ENCODE data around the gene INPP4B. TPM values are rescaled to one million over a fixed set of nuclear protein-coding genes. Genes with fewer than 3 reads are reported as not detected.
A peak's percentile ranks its signal among the peaks of the same experiment; 100 is the strongest.

Gene INPP4B
- total RNA-seq, 1 experiment from 2014 or later, result 53.7 TPM

GRCh38 chr4:142379277-142380051 lies 466.6 kb downstream of the INPP4B start:
- H3K79me2 ChIP-seq (ENCODE audit: low read depth), result peaks cover 13% of the 10 kb centered on the region; the same call in 1 of the 2 replicates
- H3K4me3 ChIP-seq, result no peak overlapping the region
- H3K27ac ChIP-seq, result peak overlapping the region; percentile 93
- H4K20me1 ChIP-seq (ENCODE audit: insufficient read depth), result no peaks in the 10 kb centered on the region
- ChIA-PET POLR2A (ENCODE audit: unreplicated experiment) (interaction anchor here (0.6 kb wide), 2 partner anchors 26 to 466 kb away, joined by 3 to 4 read pairs; no protein-coding TSS in a partner anchor), CTCF (interaction anchor here (1.0 kb wide), 1 partner anchor 28 kb away, joined by 3 read pairs; no protein-coding TSS in a partner anchor)
- no peak for TF ChIP-seq CTCF (conservative IDR thresholded peaks at IDR 0.05)
- no peak for TF ChIP-seq EZH2 (IDR thresholded peaks at IDR 0.05; ENCODE audit: low read depth)
- H3K27me3 ChIP-seq (ENCODE audit: insufficient read depth, low read depth), result no peaks in the 10 kb centered on the region
- peak; percentile 24 to 89 for DNase-seq
- no peaks in the 10 kb centered on the region for H3K9me3 ChIP-seq (ENCODE audit: insufficient read depth, low read depth)
- intact Hi-C loops (cut with micrococcal nuclease; ENCODE audit: unreplicated experiment), result loop anchor here (1.0 kb wide), 1 partner anchor 95 kb away; no protein-coding TSS in a partner anchor
- H3K36me3 ChIP-seq (ENCODE audit: low read depth), result peaks cover 4% of the 10 kb centered on the region; the same call in 1 of the 2 replicates
- peaks cover 34% of the 10 kb centered on the region for H3K4me1 ChIP-seq (replicated peaks; ENCODE audit: insufficient read depth)
- peaks cover 20% of the 10 kb centered on the region; the same call in 1 of the 2 replicates for H3F3A ChIP-seq (ENCODE audit: insufficient read depth, low read depth)
- peak overlapping the region; percentile 57 for H3K4me2 ChIP-seq
- no peaks in the 10 kb centered on the region for H3K9me2 ChIP-seq (ENCODE audit: insufficient read depth)
- no TSS peak for BruUV-seq (replicated peaks)
- no peak overlapping the region for H2AFZ ChIP-seq

GRCh38 chr4:142378179-142378578 lies 467.9 kb downstream of the INPP4B start:
- H3K4me1 ChIP-seq (replicated peaks; ENCODE audit: insufficient read depth), result peaks cover 39% of the 10 kb centered on the region
- POLR2A ChIA-PET (ENCODE audit: unreplicated experiment), result interaction anchor here (0.6 kb wide), 1 partner anchor 29 kb away, joined by 3 read pairs; no protein-coding TSS in a partner anchor

More at GRCh38 chr4:142378179-142378578, 467.9 kb downstream of the INPP4B start:
- Histone ChIP-seq H3K79me2 (ENCODE audit: low read depth) (peaks cover 13% of the 10 kb centered on the region; the same call in 1 of the 2 replicates), H3K4me2 (no peak overlapping the region), H3K9me2 (ENCODE audit: insufficient read depth) (no peaks in the 10 kb centered on the region), H3K27ac (peak overlapping the region; percentile 93), H3K27me3 (ENCODE audit: insufficient read depth, low read depth) (no peaks in the 10 kb centered on the region), H4K20me1 (ENCODE audit: insufficient read depth) (no peaks in the 10 kb centered on the region), H3K9me3 (ENCODE audit: insufficient read depth, low read depth) (no peaks in the 10 kb centered on the region), H2AFZ (no peak overlapping the region), H3K4me3 (no peak overlapping the region), H3K36me3 (ENCODE audit: low read depth) (peaks cover 4% of the 10 kb centered on the region; the same call in 1 of the 2 replicates), H3F3A (ENCODE audit: insufficient read depth, low read depth) (peaks cover 25% of the 10 kb centered on the region; the same call in 1 of the 2 replicates)
- no peak for TF ChIP-seq EZH2 (IDR thresholded peaks at IDR 0.05; ENCODE audit: low read depth)
- no peak for TF ChIP-seq CTCF (conservative IDR thresholded peaks at IDR 0.05)
- intact Hi-C loops (cut with micrococcal nuclease; ENCODE audit: unreplicated experiment), result no loop called here
- CTCF ChIA-PET, result interaction anchor here (1.0 kb wide), 1 partner anchor 29 kb away, joined by 3 read pairs; no protein-coding TSS in a partner anchor
- no TSS peak for BruUV-seq (replicated peaks)
- DNase-seq, result no peak
